Activated T-cell treated with anti-CD3 and anti-CD28 coated beads, Interleukin-2, amount 50 U/mL, for 24 hours (primary cell): Measurements from ENCODE around the gene SMLR1.

Experiments used
- DNase-seq: peaks from one replicate; pipeline ENCODE4 v3.0.0-alpha.2; 2020
- H3K27ac Mint-ChIP-seq: 2 replicates; pipeline ENCODE4 v1.8.0; 2020; ENCODE audit warnings: mild to moderate bottlenecking, mixed read lengths
- H3K27me3 Mint-ChIP-seq: 2 replicates; pipeline ENCODE4 v1.8.0; 2020; ENCODE audit warnings: mixed read lengths
- H3K36me3 Mint-ChIP-seq: 2 replicates; pipeline ENCODE4 v1.8.0; 2020; ENCODE audit warnings: low read depth, mixed read lengths
- H3K4me1 Mint-ChIP-seq: 2 replicates; pipeline ENCODE4 v1.8.0; 2020; ENCODE audit warnings: low read depth, mixed read lengths
- H3K4me3 Mint-ChIP-seq: 2 replicates; pipeline ENCODE4 v1.8.0; 2020; ENCODE audit warnings: mild to moderate bottlenecking, moderate library complexity, mixed read lengths
- H3K9me3 Mint-ChIP-seq: 2 replicates; pipeline ENCODE4 v1.8.0; 2020; ENCODE audit warnings: mixed read lengths

The SMLR1 gene

DNA sequence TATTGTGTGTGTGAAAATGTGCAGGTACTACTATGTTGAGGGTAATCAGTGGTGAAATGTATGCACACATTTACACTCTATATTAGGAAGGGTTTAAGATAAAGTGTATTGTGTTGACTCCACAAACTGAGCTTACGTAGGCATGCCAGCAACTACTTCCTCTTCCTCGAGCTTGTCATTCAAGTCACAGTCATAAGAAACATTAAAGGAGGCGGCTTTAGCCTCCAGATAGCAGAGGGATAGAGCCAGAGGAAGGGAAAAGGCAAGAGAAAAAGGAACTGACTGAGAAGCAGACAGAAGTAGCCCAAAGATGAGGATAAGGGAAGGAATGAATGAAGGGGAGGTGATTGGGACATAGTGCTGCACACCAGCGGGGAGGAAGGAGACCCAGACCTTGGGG lies 55.2 kb downstream of the SMLR1 start:
- H3K4me1 Mint-ChIP-seq, result no peaks in the 10 kb centered on the region
- no peaks in the 10 kb centered on the region for H3K36me3 Mint-ChIP-seq
- H3K27ac Mint-ChIP-seq, result no peak overlapping the region
- no peaks in the 10 kb centered on the region for H3K9me3 Mint-ChIP-seq
- DNase-seq, result no peak
- H3K27me3 Mint-ChIP-seq, result no peaks in the 10 kb centered on the region
- no peak overlapping the region for H3K4me3 Mint-ChIP-seq

DNA sequence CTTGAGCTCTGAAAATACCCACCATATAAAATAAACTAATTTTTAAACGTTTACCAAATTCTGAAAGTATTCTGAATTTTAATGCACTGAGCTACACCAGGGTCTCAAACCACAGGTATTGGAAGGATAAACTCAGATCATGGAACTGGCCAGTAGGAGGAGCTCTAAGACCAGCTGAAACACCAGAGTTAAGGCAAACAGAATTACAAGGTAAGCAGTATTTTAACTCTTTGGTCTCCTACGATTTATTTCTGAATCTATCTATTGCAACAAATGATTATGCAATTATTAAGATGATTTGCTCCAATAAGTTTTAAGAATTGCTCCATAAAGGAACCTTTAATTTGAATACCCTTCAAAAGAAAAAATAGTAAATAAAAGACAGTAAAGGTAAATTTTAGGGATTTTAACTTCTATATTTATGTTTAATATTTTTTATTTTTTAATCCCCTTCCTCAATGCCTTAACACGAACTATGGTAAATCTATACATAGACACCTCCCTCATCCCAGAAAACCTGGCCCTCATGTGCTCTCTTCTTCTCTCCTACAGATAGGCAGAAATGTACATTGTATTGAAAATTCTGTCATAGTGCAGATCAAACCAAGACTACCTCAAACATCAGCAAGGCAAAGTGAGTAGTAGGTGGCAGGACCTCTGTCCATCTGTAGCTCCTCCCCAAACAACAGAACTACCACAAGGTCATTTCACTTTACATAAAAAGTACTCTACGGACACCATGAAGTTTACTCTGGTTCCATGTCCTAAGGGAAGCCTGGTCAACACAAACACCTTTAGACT lies 58.4 kb downstream of the SMLR1 start:
- peak; percentile 39 for DNase-seq
- H3K4me3 Mint-ChIP-seq, result no peak overlapping the region
- peaks cover 2% of the 10 kb centered on the region for H3K36me3 Mint-ChIP-seq

More for the DNA sequence above, 58.4 kb downstream of the SMLR1 start:
- Mint-ChIP-seq H3K9me3 (no peaks in the 10 kb centered on the region), H3K4me1 (no peaks in the 10 kb centered on the region), H3K27ac (no peak overlapping the region), H3K27me3 (no peaks in the 10 kb centered on the region)
